ENCODE data around the gene DISC1.

The DISC1 gene

DNA sequence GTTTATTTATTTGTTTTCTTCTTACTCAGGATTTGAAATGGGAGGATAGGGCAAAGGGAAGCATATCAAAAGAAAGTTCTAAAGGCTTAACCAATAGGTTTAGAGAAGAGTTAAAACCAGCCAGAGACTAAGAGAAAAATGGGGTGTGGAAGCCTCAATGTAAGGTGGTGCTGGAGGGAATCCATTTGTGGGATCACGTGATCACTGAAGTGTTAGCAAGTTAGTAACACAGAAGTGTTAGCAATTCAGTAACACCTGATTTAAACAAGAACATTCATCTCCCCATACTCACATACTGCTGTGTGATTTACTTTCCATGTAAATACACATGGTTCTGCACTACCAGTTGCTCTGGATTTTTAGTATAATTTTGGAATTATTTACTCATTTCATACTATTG lies 451.2 kb downstream of the DISC1 start:
- no peak for DNase-seq

DNA sequence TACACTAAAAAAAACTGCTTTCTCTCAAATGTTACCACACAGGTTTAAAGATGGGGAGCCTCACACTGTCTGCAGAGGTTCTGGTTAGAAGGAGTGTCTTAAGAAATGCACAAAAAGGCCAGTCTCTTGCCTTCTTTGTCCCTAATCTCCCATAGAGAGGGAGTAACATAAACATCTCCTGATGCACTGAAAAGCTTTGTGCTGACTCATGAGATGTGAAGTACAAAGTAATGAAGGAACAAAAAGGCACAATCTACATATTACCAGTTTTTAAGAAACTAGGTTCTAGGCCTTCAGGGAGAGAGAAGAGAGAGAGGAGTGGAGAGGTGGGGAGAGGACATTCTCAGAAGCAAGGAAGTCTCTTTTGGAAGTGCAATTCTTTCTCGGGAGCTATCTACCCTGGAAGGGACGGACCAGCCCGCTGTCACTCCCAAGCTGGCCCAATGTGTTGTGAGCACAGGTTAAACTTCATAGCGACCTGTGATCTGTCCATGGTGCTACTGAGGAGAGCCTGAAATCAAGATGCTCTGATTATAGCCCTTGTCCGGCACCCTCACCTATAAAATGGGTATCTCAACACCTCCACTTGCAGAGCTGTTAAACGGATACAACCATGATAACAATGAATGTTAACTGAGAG lies 458.1 kb downstream of the DISC1 start:
- no peak for DNase-seq

DNA sequence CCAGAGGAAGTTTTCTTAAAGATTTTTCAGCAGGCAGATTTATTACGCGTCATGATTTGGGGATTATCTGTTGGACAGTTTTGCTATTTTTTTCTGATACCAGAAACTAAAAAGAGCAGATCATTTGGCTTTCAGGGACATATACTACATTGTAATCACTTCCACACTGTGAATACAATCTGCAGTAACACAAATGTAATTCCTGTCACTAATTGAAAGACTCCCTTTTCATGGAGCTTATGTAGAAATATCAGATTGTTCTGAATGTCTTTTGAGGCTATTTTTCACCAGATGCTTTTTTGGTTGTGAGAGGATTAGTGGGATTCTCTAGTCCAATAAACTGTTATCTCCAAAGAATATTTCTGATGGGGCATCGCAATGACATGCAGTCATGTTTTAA lies 464.2 kb downstream of the DISC1 start:
- DNase-seq, result no peak

All from activated CD8-positive, alpha-beta memory T cell treated with anti-CD3 and anti-CD28 coated beads for 24 hours (primary cell).